Panc1 (cell line): ENCODE results near the gene KMT2C.
"Not testable (repeated sequence)": the region's sequence is repeated elsewhere in the genome, so short reads cannot be mapped to it uniquely, and the experiment has no call there.

Source experiments
- CTCF ChIP-seq: fragments of 450-650 bp; IDR thresholded peaks from 2 replicates; pipeline ENCODE4 v1.5.1; 2017; ENCODE audit warnings: mild to moderate bottlenecking
- REST ChIP-seq, 2 experiments: IDR thresholded peaks; 2 replicates each; pipeline ENCODE4 v1.6.1; 2011 to 2012; ENCODE audit warnings: low read depth in 2 of 2, control low read depth in 1 of 2, low read length in 1 of 2, mild to moderate bottlenecking in 1 of 2, moderate library complexity in 1 of 2; ENCODE audit not compliant: insufficient read depth in 1 of 2
- SIN3A ChIP-seq: IDR thresholded peaks from 2 replicates; pipeline ENCODE4 v1.6.1; 2012; ENCODE audit warnings: low read depth, mild to moderate bottlenecking, low read length, moderate library complexity, borderline replicate concordance; ENCODE audit not compliant: insufficient read depth

- not testable (repeated sequence) for TF ChIP-seq CTCF; REST (IDR thresholded peaks at IDR 0.05; ENCODE audit: insufficient read depth in 1 of 2, low read depth in 2 of 2, low read length in 1 of 2); SIN3A
These were observed 148.8 kb downstream of the KMT2C start for GRCh38 chr7:152286972-152287371.
